HepG2 (cell line): Measurements from ENCODE around the gene PEX13. TPM values are rescaled to one million over a fixed set of nuclear protein-coding genes. Genes with fewer than 3 reads are reported as not detected.

Experiments
- ARHGAP35 ChIP-seq: sonication (generic); formaldehyde crosslinking; IDR thresholded peaks from 2 replicates; pipeline ENCODE4 v1.9.0; 2022; ENCODE audit warnings: mild to moderate bottlenecking, inconsistent platforms, moderate library complexity, missing genetic modification reagents, borderline replicate concordance
- ELF4 ChIP-seq: sonication (generic); formaldehyde crosslinking; IDR thresholded peaks from 2 replicates; pipeline ENCODE4 v1.5.0; 2020; ENCODE audit warnings: missing genetic modification reagents, mild to moderate bottlenecking, moderate library complexity, borderline replicate concordance
- KDM1A ChIP-seq: IDR thresholded peaks from 2 replicates; pipeline ENCODE4 v1.6.1; 2016; ENCODE audit warnings: missing compliant biosample characterization
- KLF13 ChIP-seq: sonication (generic); formaldehyde crosslinking; IDR thresholded peaks from 2 replicates; pipeline ENCODE4 v1.4.0; 2020; ENCODE audit warnings: mild to moderate bottlenecking, missing genetic modification reagents
- PPARG ChIP-seq: conservative IDR thresholded peaks from 2 replicates; pipeline ENCODE4 v1.6.1; 2016; ENCODE audit warnings: missing biosample characterization, missing genetic modification reagents
- SIN3B ChIP-seq: fragments of 150-350 bp; IDR thresholded peaks from 2 replicates; pipeline ENCODE4 v1.6.1; 2014; ENCODE audit warnings: low read length
- SOX13 ChIP-seq, 3 experiments: fragments of 450-650 bp in 1 of 3; sonication (generic) in 1 of 3; formaldehyde crosslinking in 1 of 3; IDR thresholded peaks in 2 of 3; conservative IDR thresholded peaks in 1 of 3; 2 replicates each; pipeline versions ENCODE4 v1.5.0 to v1.6.1; 2016 to 2020; ENCODE audit warnings: antibody characterized with exemption in 1 of 3, mild to moderate bottlenecking in 1 of 3, missing compliant biosample characterization in 1 of 3, missing genetic modification reagents in 1 of 3, moderate library complexity in 1 of 3
- TGIF2 ChIP-seq: IDR thresholded peaks from 2 replicates; pipeline ENCODE4 v1.6.1; 2016; ENCODE audit warnings: control low read depth, missing compliant biosample characterization
- ZBTB4 ChIP-seq: sonication (generic); formaldehyde crosslinking; IDR thresholded peaks from 2 replicates; pipeline ENCODE4 v1.4.0; 2020; ENCODE audit warnings: missing genetic modification reagents, mild to moderate bottlenecking, borderline replicate concordance
- ZNF281 ChIP-seq: sonication (generic); formaldehyde crosslinking; IDR thresholded peaks from 2 replicates; pipeline ENCODE4 v1.4.0; 2020; ENCODE audit warnings: missing genetic modification reagents, borderline replicate concordance
- ZNF296 ChIP-seq: sonication (generic); formaldehyde crosslinking; conservative IDR thresholded peaks from 2 replicates; pipeline ENCODE4 v1.5.0; 2020; ENCODE audit warnings: mild to moderate bottlenecking, missing genetic modification reagents
- ZNF556 ChIP-seq: sonication (generic); formaldehyde crosslinking; IDR thresholded peaks from 2 replicates; pipeline ENCODE4 v1.4.0; 2020; ENCODE audit warnings: mild to moderate bottlenecking, missing genetic modification reagents, borderline replicate concordance
- ZNF629 ChIP-seq: sonication (generic); formaldehyde crosslinking; conservative IDR thresholded peaks from 2 replicates; pipeline ENCODE4 v1.5.0; 2020; ENCODE audit warnings: missing genetic modification reagents
- ZNF747 ChIP-seq: sonication (generic); formaldehyde crosslinking; IDR thresholded peaks from 2 replicates; pipeline ENCODE4 v1.8.1; 2023; ENCODE audit warnings: missing genetic modification reagents, mild to moderate bottlenecking, borderline replicate concordance
- ZNF75D ChIP-seq: sonication (generic); formaldehyde crosslinking; IDR thresholded peaks from 2 replicates; pipeline ENCODE4 v1.8.1; 2023; ENCODE audit warnings: missing genetic modification reagents, mild to moderate bottlenecking, borderline replicate concordance
- ZNF761 ChIP-seq: sonication (generic); formaldehyde crosslinking; conservative IDR thresholded peaks from 2 replicates; pipeline ENCODE4 v1.4.0; 2020; ENCODE audit warnings: mild to moderate bottlenecking, missing genetic modification reagents
- ZNF773 ChIP-seq: sonication (generic); formaldehyde crosslinking; IDR thresholded peaks from 2 replicates; pipeline ENCODE4 v1.4.0; 2020; ENCODE audit warnings: missing genetic modification reagents, borderline replicate concordance
- polyA plus RNA-seq, 8 experiments: library from polyadenylated mRNA; depleted of rRNA in 3 of 8; stranded (reverse) in 7 of 8; unstranded in 1 of 8; fragments of >200 nt; fragmentation: Illumina TruSeq in 4 of 8; extraction: Trizol in 4 of 8; gene quantifications; 2 replicates each; pipeline versions ENCODE4 v1.2.1 to v1.2.3, GENCODE V29; 2011 to 2016; ENCODE audit warnings: low read depth in 4 of 8, missing spikeins in 1 of 8, mixed read lengths in 1 of 8; ENCODE audit not compliant: insufficient read depth in 1 of 8
- total RNA-seq, 5 experiments: library from RNA; depleted of rRNA; stranded (reverse); fragments of >200 nt; fragmentation: Illumina TruSeq; extraction: Trizol; gene quantifications; 2 replicates each; pipeline ENCODE4 v1.2.3, GENCODE V29; 2016; ENCODE audit warnings: low read depth in 1 of 5
- TF ChIP-seq, protein P1 (sequence below): IDR thresholded peaks from 2 replicates; pipeline ENCODE4 v1.6.1; 2016
- TF ChIP-seq, protein P2 (sequence below): sonication (generic); formaldehyde crosslinking; IDR thresholded peaks from 2 replicates; pipeline ENCODE4 v1.8.0; 2022; ENCODE audit warnings: missing genetic modification reagents, mild to moderate bottlenecking, inconsistent platforms, borderline replicate concordance

PEX13 gene
- total and polyA plus RNA-seq, 2 of the 13 experiments (the other 11 are each of a cell fraction or from before 2014, with no cell fraction given): 47.9 to 75.9 TPM

GRCh38 chr2:61017003-61017555 lies 441 bp upstream of the PEX13 start (continued):
- TF ChIP-seq ELF4 (CRISPR knock-in tag) (no peak), SIN3B (peak; percentile 79; the same call in 1 of the 2 replicates), ZNF747 (CRISPR knock-in tag) (0 out of 2 replicates have a peak, but pooled peaks have one; percentile 45), ZNF761 (CRISPR knock-in tag) (peak; percentile 71; the same call in 1 of the 2 replicates), ZNF629 (CRISPR knock-in tag) (peak; percentile 46; the same call in 1 of the 2 replicates), SOX13 (IDR thresholded peaks at IDR 0.05) (0 out of 2 replicates have a peak, but pooled peaks have one; percentile 1), SOX13 (CRISPR knock-in tag; conservative IDR thresholded peaks at IDR 0.05 in 1 of 2, IDR thresholded peaks at IDR 0.05 in 1 of 2) (peak in 1 of 2 experiments; percentile 52; a peak in 1 of 4 replicates), ZNF75D (no peak), ZBTB4 (CRISPR knock-in tag) (no peak), ZNF773 (CRISPR knock-in tag) (no peak), KLF13 (CRISPR knock-in tag) (peak; percentile 54; the same call in 1 of the 2 replicates), ZNF556 (CRISPR knock-in tag) (peak; percentile 95), TGIF2 (CRISPR knock-in tag) (0 out of 2 replicates have a peak, but pooled peaks have one; percentile 46), ARHGAP35 (CRISPR knock-in tag) (0 out of 2 replicates have a peak, but pooled peaks have one; percentile 17), ZNF296 (CRISPR knock-in tag) (0 out of 2 replicates have a peak, but pooled peaks have one; percentile 47), ZNF281 (peak; percentile 51), PPARG (CRISPR knock-in tag) (peak; percentile 89), KDM1A (CRISPR knock-in tag) (peak; percentile 20; the same call in 1 of the 2 replicates)
- TF ChIP-seq, protein P1, sequence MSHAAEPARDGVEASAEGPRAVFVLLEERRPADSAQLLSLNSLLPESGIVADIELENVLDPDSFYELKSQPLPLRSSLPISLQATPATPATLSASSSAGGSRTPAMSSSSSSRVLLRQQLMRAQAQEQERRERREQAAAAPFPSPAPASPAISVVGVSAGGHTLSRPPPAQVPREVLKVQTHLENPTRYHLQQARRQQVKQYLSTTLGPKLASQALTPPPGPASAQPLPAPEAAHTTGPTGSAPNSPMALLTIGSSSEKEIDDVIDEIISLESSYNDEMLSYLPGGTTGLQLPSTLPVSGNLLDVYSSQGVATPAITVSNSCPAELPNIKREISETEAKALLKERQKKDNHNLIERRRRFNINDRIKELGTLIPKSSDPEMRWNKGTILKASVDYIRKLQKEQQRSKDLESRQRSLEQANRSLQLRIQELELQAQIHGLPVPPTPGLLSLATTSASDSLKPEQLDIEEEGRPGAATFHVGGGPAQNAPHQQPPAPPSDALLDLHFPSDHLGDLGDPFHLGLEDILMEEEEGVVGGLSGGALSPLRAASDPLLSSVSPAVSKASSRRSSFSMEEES: 0 out of 2 replicates have a peak, but pooled peaks have one; percentile 17
- TF ChIP-seq, protein P2, sequence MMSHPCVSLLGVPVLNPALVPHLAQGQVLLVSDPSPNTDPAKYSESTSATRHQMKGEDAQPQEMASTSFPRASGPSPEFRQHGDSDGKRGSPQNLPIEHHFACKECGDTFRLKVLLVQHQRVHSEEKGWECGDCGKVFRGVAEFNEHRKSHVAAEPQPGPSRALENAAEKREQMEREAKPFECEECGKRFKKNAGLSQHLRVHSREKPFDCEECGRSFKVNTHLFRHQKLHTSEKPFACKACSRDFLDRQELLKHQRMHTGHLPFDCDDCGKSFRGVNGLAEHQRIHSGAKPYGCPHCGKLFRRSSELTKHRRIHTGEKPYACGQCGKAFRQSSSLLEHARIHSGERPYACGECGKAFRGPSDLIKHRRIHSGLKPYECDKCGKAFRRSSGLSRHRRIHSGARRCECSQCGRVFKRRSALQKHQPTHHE (CRISPR knock-in tag): peak; percentile 17; the same call in 1 of the 2 replicates
